GM19240 (cell line): Measurements from ENCODE around the gene FDX2.
"Not testable (repeated sequence)": the region's sequence is repeated elsewhere in the genome, so short reads cannot be mapped to it uniquely, and the experiment has no call there.

Experiments
- DNase-seq: peaks from one replicate; pipeline ENCODE4 v3.0.0; 2011; ENCODE audit warnings: low spot score; ENCODE audit not compliant: insufficient read length

The FDX2 gene

GRCh38 chr19:10315335-10316214 lies at the start of gene FDX2:
Gene FDX2, minus strand, starts transcription at chr19:10316015. Its CDS starts 19 bp downstream, at chr19:10315996.
- peak; percentile 95 for DNase-seq

- DNase-seq: no peak
These were observed 49.7 kb upstream of the FDX2 start for GRCh38 chr19:10365518-10365917.

- DNase-seq: no peak
These were observed 48.8 kb upstream of the FDX2 start for GRCh38 chr19:10364644-10365043.

- no peak for DNase-seq
These were observed 48.0 kb upstream of the FDX2 start for GRCh38 chr19:10363789-10364281.

GRCh38 chr19:10362259-10362658 lies 46.4 kb upstream of the FDX2 start:
- DNase-seq: no peak

- DNase-seq: no peak
These were observed 45.8 kb upstream of the FDX2 start for GRCh38 chr19:10361569-10362011.

GRCh38 chr19:10356431-10356830 lies 40.6 kb upstream of the FDX2 start:
- no peak for DNase-seq

- DNase-seq: no peak
These were observed 38.1 kb upstream of the FDX2 start for GRCh38 chr19:10353793-10354391.

- DNase-seq: no peak
These were observed 37.2 kb upstream of the FDX2 start for GRCh38 chr19:10352764-10353671.

GRCh38 chr19:10346509-10346908 lies 30.7 kb upstream of the FDX2 start:
- DNase-seq: no peak

GRCh38 chr19:10344780-10345179 lies 29.0 kb upstream of the FDX2 start:
- DNase-seq: no peak

- no peak for DNase-seq
These were observed 27.7 kb upstream of the FDX2 start for GRCh38 chr19:10343495-10343894.

- DNase-seq: no peak
These were observed 24.2 kb upstream of the FDX2 start for GRCh38 chr19:10339977-10340376.

- peak; percentile 43 for DNase-seq
These were observed 23.7 kb upstream of the FDX2 start, which contains the start of gene ICAM3 for GRCh38 chr19:10339380-10339960. Gene ICAM3, minus strand, starts transcription at chr19:10339624. Its CDS starts 10 bp downstream, at chr19:10339614.

GRCh38 chr19:10338940-10339339 lies 23.1 kb upstream of the FDX2 start:
- no peak for DNase-seq

GRCh38 chr19:10336725-10337124 lies 20.9 kb upstream of the FDX2 start:
- not testable (repeated sequence) for DNase-seq

GRCh38 chr19:10335352-10335985 lies 19.7 kb upstream of the FDX2 start:
- no peak for DNase-seq

- no peak for DNase-seq
These were observed 19.0 kb upstream of the FDX2 start for GRCh38 chr19:10334588-10335351.

GRCh38 chr19:10333758-10334587 lies 18.2 kb upstream of the FDX2 start:
- no peak for DNase-seq
